8988T (cell line): ENCODE measurements around the gene NFATC1.
"Not testable (repeated sequence)": the region's sequence is repeated elsewhere in the genome, so short reads cannot be mapped to it uniquely, and the experiment has no call there.

ENCODE experiments used
- DNase-seq: peaks from one replicate; pipeline ENCODE4 v3.0.0; 2011

The NFATC1 gene

DNA sequence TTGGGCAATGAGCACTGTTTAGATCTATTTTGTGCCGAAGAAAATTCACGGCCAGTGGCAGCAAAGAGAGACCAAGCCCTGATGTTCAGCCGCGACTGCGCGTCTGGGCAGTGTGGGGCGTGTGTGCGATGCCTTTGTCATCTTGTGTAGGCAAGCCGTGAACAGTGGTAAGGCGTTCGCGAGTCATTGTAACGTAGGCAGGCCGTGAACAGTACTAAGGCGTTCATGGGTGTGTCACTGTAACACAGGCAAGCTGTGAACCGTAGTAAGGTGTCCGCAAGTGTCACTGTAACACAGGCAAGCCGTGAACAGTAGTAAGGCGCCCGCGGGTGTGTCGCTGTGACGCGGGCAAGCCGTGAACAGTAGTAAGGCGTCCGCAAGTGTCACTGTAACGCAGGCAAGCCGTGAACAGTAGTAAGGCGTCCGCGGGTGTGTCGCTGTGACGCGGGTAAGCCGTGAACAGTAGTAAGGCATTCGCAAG, 99.9 kb downstream of the NFATC1 start:
- DNase-seq, result no peak

DNA sequence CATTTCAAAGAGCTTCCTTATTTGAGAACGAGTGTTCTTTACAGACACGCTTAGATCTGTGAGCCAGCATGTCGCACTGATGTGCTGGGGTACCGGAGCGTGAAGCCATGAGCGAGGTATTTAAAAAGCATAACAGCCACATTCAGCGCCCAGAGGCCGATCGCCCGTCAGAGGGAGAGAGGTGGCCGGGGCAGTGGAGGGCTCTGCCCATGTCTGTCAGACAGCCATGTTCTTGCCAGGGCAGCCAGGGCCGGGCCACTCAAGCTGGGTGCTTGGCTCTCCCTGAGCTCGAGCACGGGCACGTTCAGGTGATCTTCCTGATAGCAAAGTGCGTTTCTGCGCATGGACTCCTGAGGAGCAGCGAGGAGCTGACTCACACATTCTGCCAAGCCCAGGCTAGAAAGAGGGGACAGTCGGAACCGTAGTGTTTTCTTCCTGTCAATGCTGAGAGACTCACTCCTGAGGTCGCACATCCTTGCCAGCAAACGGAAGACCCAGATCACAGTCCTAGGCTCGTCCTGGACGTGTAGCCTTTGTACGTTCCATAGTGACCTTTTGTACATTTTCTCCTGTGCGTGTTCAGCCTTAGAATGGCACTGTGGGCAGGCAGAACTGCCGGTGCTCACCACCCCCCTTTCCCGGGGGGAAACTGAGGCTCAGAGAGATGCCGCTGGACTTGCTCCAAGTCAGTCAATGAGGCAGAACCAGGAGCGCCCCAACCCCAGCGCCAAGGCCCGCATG, 100.7 kb downstream of the NFATC1 start:
- no peak for DNase-seq

DNA sequence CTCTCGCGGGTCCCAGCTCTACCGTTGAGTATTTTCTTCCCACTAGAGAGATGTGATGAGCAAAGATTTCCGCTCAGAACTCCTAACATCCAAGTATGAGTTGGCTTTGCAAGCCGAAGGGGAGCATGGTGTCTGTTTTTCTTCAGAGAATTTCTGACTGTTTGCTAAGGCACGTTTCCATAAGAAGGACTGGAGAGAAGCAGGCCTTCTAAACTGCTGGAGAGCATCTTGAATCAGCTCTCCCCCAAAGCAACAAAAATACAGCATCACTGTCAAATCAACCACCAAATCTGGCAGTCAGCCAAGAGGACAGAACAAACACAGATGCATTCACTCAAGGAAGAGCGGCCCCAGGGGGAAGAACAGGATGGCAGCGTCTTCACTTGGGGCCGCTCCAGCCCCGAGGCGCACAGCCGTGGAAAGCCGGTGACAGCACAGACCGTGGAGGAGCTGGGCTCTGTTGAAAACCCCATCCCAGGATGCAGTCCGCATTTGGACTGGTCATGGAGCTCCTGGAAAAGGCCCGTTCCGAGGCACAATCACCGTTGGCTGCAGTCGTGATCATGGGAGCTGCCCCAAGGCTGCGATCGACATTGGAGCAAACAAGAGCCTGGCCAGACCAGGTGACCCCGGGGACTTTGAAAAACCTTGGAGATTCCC, 101.4 kb downstream of the NFATC1 start:
- no peak for DNase-seq

DNA sequence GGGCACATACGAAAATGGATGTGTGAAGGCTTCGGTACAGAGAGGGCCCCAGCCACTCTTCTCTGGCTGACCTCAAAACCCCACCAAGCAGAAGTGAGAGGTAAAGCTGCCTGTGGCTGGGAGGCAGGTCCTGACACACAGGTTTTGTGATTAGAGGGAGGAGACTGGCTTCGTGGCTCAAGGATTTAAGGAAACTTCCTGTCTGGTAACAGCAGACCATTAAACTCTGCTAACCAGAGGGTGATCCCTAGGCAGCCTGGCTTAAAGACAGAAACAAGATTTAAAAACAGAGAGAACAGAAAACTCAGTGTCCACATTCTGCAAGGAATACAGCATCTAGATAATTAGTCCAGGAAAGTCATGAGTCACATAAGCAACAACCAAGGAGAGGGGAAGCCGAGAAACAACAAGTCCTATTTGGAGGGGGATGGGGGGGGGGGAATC, 101.9 kb downstream of the NFATC1 start:
- DNase-seq, result no peak

DNA sequence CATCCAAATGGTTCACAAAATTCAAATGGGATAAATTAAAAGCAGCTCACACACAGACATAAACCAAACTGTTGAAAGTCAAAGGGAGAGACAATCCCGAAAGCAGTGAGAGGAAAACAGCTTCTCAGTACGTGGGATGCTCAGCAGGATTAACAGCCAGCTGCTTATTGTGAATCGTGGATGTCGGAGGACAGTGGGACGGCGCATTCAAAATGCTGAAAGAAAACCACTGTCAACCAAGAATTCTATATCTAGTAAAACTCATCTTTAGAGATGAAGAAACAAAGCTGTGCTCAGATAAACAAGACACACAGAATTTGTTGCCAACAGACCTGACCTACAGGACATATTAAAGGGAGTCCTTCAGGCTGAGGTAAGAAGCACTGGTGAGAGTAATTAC, 102.9 kb downstream of the NFATC1 start:
- DNase-seq, result no peak

DNA sequence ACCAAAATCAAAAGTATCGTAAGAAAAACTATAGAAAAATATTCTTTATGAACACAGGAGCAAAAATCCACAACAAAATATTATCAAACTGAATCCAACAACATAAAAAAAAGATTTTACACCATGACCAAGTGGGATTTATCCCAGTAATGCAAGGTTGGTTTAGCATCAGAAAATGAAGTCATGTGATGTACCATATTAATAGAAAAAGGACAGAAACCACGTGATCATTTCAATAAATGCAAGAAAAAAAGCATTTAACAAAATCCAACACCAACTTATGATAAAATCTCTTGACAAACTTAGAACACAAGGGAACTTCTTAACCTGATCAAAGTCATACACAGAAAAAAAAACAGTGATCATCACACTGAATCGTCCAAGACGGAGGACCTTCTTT, 105.3 kb downstream of the NFATC1 start:
- no peak for DNase-seq

DNA sequence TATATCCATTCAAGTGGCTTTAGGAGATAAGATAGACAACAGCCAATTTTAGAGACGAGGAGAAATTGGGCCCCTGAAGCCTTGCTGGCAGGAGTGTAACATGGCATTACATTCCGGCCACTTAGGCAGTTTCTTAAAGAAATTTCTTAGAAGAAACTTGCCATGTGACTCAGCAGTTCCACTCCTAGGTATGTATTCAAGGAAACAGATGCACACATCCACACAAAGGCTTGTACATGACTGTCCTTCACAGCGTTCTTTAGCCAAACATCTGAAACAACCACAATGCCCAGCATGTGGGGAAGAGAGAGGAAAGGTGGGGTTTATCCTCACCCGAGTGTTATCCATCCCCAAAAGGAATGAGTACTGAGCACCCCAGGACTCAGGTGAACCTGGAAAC, 107.1 kb downstream of the NFATC1 start:
- DNase-seq, result no peak

DNA sequence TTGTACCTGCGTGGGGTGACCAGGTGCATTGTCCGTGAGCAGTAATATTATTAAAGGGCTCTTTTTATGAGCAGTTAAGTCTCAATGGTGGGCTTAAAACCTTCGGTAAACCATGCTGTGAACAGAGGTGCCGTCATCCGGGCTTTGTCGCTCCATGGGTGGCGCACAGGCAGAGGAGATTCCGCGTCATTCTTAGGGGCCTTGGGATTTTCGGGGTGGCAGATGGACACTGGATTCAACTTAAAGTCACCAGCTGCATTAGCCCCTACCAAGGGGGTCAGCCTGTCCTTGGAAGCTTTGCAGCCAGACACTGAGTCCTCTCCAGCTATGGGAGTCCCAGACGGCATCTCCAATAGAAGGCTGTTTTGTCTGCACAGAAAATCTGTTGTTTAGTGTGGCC, 107.7 kb downstream of the NFATC1 start:
- DNase-seq, result no peak

DNA sequence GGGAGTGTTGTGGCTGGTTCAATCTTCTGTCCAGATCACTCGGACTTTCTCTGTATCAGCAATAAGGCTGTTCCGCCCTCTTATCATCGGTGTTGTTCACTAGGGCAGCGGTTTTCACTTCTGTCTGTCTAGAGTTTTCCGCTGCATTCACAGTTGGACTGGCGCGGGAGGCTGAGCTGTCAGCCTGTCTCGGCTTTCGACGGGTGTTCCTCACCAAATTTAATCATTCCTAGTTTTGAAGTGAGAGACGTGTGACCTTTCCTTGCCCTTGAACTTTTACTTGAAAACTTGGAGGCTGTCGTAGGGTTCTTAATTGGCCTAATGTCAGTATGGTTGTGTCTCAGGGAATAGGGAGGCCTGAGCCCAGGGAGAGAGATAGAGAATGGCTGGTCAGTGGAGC, 108.3 kb downstream of the NFATC1 start:
- DNase-seq, result no peak

DNA sequence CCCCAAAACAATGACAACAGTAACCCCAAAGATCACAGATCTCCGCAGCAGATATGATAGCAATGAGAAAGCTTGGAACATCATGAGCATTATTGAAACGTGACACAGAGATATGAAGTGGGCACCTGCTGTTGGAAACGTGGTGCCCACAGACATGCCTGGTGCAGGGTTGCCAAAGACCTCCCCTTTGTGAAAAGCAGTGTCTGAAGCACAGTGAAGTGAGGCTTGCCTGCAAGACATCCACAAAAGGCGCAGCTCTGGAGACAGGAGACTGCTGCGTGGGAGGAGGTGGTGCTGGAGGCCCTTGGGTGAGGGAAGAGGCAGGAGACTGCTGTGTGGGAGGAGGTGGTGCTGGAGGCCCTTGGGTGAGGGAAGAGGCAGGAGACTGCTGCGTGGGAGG, 108.8 kb downstream of the NFATC1 start:
- DNase-seq, result not testable (repeated sequence)

DNA sequence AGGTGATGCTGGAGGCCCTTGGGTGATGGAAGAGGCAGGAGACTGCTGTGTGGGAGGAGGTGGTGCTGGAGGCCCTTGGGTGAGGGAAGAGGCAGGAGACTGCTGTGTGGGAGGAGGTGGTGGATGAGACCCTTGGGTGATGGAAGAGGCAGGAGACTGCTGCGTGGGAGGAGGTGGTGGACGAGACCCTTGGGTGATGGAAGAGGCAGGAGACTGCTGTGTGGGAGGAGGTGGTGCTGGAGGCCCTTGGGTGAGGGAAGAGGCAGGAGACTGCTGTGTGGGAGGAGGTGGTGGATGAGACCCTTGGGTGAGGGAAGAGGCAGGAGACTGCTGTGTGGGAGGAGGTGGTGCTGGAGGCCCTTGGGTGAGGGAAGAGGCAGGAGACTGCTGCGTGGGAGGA, 109.7 kb downstream of the NFATC1 start:
- DNase-seq, result not testable (repeated sequence)

DNA sequence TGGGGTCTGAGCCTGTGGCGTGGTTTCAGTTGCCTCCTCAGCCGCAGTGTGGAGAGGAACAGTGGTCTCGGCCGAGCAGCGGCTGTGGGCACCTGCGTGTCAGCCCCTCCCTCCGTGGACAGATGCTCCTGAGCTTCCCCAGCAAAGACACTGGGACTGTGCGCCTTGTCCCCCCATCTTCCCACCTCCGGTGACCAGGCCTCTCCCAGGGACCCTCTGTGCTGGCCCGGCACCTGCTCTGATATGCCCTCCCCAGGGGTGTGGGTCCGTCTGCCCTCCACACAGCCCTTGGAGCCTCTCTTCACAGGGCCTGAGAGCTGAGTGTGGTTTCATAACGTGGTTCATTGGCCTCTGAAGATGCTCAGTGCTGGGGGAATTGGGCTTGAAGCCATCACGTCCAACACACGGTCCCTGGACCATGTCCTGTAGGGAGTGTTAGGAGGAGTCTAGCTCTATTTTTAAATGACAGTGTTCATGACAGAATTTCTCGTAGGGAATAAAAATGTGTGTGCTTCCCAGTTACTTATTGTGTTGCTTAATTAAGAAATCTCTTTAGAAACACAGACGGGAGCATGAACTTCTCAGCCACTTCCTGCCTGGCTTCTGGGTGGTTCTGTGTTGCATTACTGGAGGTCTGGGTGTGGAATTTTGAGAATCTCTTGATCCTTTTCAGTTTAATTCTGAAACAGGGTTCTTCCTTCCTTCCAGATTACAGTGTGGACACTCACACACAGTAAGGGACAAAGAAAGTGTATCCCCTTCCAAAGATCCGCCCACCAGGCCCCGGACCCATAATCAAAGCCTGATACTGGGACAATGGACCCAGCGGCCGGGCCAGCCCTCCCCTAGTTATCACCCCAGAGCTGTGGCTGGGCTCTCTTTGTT, 110.7 kb downstream of the NFATC1 start:
- DNase-seq, result no peak

DNA sequence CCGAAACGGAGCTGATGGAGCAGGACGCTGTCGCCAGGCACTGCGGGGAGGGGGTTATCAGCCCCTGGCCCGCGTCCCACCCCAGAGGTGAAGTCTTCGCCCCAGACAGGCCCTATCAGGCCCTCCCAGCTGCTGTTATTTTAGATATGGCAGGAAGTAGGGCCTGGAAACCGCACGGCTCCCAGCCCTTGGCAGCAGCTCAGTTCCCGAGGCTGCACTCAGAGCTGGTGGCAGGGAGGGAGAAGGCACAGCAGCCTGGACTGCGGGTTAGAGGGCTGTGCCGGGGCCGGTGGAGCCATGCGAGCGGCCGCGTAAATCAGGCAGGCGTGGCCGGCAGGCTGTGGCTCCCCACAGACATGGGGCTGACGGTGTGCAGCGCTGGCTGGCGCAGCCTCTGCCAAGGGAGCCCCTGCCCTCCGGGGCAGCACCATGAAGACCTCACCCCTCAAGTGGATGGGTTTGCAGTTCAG, 111.4 kb downstream of the NFATC1 start:
- no peak for DNase-seq

DNA sequence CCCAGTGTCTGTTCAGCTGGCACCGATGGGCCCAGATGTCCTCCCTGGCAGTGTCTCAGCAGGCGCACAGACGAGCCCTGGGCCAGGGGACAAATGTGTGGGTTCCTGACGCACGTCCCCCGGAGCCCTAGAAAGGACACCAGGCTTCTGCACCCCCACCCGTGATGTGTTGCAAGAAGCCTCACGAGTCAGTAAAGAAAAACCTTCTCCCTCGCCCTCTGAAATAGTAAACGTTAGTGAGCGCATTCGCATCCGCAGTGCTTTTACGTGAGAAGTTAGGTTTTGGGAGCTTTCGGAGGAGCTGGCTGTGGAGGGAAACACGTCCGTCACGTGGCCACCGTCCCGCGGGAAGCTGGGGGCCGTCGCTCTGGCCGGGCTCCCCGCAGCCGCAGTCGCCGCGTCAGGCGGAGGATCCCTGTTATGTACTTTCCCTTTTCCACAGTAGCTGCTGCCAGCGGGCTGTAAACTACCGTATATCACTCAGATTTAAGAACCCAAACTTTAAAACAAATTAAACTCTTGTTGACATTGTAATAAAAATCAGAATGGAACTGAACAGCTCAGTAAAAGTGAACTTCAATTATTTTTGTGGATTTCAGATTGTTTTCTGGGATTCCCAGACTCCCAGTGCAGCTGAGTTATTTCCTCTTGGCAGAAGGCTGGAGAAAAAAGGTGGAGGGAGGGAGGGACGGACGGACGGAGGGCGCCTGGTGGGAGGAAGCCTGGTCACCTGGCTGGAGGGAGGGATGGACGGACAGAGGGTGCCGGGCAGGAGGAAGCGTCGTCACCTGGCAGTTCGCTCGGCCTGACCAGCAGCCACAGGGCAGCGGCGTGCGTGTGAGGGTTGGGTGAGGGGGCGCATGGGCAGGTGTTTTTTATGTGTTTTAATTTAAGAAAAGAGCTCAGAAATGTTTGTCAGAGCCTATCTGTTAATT, 112.1 kb downstream of the NFATC1 start:
- DNase-seq, result no peak

DNA sequence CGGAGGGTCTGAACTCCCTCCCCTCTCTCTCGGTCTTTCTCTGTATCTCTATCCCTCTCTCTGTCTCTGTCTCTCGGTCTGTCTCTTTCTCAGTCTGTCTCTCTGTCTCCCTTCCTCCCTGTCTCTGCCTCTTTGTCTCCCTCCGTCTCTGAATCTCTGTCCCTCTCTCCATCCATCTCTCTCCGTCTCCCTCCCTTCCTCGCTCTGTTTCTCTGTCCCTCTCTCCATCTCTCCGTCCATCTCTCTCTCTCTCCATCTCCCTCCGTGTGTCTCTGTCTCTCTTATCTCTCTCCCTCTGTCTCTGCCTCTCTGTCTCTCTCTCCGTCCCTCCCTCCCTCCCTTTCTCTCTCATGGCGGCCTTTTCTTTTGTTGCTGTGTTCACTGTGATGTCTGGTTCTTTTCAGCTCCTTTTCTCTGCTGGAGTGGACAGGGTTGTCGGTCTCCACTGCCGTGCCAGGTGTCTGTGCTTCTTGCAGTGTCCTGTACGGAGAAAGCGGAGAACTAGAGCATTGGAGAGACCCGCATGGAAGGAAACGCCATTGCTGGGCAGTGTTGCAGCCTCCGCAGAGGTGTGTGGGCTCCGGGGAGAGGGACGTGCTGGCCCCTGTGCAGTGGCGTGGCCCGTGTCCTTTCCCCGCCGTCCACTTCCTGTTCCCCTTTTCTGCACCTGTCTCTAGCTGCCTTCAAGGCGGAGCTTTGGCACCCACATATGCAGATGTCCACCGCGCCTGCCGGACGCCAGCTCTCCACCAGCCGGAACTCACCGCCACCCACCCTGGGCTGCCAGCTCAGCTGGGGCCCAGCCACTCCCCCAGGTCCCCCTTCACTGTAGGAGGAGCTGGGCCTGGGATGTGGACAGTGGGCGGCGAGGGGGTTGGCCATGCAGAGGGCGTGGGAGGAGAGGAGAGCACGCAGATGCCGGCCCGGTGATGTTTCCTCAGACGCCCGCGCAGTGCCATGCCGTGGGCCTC, 113.1 kb downstream of the NFATC1 start:
- DNase-seq, result no peak

DNA sequence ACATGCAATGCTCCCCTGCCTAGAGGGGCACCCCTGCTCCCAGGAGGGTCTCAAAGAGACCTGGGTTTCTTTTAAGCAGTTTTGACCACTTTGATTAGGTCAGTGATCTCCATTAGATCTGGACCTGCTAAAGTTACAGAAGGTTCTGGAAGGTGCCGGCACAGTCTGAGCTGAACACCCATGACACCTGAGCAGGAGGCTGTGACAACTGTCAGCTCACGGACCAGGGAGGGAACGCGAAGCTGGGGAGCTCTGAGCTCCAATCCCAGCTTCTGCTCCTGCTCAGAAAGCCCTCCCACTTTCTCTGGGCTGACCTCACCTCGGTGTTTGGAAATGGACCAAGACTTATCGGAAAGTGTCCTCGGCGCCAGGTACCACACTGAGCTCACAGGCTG, 113.8 kb downstream of the NFATC1 start:
- no peak for DNase-seq

DNA sequence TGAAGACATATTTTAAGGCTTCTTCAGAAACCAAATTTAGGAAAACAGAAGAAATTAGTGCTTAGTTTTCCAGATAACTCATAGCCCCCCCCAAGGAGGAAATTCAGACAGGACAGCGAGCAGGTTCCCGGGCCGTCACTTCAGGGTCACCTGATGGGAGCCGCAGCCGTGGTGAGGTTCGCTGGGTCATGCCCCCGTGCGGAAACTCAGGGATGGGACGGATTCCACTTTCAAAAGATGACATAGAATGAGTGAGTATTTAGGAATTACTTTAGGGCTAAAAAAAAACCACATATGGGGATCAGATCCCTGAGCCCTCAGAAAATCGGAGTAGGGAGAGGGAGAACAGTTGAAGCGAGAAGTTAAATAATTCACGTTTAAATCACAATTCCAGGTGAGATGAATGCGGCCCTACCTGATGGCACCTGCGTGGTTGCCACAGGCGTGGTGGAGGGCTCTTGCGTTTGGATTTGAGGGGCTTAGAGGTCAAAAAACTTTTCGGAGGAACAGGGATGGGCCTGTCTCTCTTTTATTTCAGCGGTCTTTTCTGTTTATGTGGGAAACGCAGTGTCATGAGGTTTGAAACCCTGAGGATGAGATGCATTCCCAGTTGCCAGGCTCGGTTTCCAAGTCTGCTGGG, 114.4 kb downstream of the NFATC1 start:
- DNase-seq, result no peak

DNA sequence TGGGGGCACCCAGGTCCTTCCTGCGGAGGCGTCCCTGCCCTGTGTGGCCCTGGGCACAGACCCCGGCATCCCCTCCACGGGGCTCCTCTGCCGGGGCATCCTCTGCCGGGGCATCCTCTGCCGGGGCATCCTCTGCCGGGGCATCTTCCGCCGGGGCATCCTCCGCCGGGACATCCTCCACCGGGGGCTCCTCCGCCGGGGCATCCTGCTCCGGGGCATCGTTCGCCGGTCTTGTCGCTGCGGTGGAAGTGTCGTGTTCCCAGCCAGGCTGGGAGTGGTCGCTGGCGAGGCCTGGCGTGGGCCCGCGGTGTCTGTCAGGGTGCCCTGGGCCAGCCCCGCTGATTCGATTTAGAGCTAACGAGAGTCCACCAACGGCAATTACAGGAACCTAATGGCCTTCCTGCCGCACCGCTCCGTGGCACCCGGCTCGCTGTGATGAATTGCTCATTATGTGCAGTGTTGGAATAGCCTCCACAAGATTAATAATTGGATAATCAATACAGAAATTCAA, 115.1 kb downstream of the NFATC1 start:
- DNase-seq, result no peak

DNA sequence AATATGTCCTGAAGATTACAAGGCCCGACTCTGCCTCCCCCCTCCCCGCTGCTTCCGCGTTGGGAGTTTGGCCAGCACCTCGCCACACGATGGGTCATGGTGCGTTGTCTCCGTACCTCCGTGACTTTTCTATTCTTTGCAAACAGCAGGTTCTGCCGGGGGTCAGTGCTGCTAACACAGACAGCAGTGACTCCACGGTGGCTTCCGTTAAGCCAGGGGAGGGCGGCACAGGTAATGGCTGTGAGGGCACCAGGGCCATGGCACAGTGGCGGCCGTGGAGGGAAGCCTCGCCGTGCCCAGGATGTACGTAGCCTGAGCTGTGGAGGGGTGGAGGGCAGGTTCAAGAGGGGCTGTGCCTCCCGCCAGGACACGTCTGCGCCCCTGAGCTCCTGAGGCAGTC, 115.5 kb downstream of the NFATC1 start:
- DNase-seq, result no peak

DNA sequence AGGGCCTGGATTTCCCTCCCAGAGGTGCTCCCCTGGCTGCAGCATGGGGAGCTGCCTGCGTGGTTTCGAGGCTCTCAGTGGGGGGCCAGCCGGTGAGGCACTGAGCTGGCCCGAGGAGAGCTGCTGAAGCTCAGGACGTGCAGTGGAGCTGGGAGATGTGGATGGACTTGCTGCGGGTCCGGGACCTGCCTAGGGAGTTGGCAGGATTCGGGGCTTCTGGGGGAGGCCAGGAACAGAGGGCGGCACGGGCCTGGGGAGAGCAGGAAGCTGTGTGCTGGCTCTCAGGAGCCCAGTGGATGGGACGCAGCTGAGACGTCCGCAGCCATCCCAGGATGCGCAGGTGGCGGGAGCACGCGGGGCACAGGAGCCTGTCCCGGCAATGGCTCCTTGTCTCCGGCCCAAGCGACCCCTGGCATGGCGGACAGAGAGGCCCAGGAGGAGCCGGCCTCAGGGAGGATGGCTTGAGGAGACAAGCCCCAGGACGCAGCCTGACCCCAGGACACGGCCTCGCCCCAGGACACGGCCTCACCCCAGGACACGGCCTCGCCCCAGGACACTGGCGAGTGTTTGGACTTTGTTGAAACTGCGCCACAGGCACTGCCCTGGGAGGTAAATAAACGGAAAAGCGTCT, 116.1 kb downstream of the NFATC1 start:
- no peak for DNase-seq
